Activated CD8-positive, alpha-beta memory T cell treated with anti-CD3 and anti-CD28 coated beads for 48 hours (primary cell): Measurements from ENCODE around the gene GPR183.

Source experiments
- DNase-seq, 3 experiments: peaks; one replicate each; pipeline ENCODE4 v3.0.0-alpha.2; 2020; ENCODE audit warnings: low read depth in 2 of 3, low spot score in 2 of 3

The GPR183 gene

DNA sequence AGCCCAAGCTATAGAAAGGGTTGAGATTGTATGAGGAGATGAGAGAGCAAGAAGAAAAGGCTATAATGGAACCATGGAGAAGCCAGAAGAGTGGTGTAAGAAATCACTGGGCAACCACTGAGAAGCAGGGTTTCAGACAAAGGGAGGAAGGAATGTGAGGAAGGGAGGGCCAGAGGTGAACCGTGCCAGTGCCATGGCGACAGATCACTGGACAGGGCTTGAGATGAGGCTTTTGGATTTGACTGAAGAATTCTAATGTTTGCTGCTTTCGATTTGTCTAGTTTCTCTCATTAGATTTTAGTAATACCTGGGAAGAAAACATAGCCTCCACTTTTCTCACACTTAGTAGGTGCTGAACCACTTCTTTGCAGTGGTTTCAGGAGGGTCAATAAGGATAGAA is 6.3 kb upstream of the GPR183 start:
- DNase-seq, result no peak

GRCh38 chr13:99312493-99312883 is 5.3 kb upstream of the GPR183 start:
- no peak for DNase-seq

- no peak for DNase-seq
Measured at GRCh38 chr13:99311748-99312492, 4.7 kb upstream of the GPR183 start.

DNA sequence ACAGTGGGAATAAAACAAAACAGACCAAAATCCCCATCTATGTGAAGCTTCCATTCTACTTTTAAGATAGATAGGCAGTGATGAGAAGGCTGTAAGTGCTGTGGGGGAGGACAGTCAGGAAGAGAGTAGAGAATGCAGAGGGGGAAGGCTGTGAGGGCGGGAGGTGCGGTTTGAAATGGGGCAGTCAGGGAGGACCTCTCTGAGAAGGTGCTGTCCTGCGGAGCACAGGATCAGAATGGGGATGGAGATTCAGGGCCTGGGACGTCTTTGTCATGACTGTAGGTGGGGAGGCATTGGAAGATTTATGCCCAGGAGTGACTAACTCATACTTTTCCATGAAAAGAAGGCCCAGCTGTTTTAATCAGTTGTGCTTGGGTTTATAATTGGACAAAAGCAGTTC is 3.9 kb upstream of the GPR183 start:
- no peak for DNase-seq

DNA sequence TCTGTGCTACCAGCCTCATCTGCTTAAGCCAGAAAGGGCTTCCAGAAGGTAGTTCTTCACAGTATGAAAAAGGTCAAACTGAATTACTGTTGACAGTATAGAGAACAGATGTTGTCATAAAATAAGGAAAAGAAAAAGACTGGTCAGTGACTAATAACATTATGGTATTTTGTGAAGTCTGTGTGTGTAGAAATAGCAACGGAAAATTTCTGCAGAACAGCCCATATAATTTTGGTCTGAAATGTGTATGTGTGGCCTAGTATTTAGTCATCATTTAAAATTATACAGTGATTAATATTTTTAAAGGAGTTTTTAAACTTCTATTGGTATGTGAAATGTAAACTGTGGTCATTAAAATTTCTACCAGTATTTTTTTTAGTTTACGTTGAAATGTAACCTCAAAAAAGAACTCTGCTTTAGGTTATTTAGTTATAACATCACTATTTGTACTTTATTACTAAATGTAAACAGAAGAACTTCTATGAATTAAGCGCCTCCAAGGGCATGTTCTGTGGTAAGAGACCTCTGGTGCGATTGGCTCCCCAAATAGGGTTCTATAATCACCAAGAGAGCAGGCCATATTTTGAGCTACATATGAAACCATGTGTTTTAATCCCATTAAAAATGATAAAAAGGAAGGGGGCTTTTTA is 3.3 kb upstream of the GPR183 start:
- no peak for DNase-seq

DNA sequence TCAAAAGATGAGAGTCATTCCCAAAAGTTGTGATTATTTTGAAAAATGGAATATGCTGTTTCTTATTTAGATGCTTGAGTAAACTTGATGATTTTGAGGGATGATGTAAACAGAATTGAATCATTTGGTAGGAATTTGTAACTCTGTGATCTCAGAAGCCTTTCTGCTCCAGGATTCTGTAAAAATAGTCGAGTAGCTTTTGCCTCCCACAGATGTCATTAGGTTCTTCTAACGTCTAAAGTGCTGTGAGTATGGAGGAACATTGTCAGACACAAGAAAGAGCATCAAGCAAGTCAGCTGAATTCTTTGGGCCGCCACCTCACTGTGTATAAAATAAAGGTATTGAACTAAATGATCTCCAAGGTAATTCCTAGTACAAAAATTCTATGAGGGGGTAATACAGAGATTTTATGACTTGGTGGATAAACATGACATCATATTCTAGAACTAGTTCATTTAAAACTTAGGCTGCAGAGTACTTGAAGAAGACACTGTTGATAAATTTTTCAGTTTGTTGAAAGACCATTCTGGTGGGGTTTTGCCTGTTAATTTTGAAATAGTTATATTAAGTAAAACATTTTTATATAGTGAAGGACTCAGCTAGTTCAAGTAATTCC is 1.4 kb upstream of the GPR183 start:
- no peak for DNase-seq

GRCh38 chr13:99307648-99308339 is 595 bp upstream of the GPR183 start:
- no peak for DNase-seq

- DNase-seq, result no peak
Measured at GRCh38 chr13:99305566-99305965, 1.6 kb downstream of the GPR183 start.

- DNase-seq, result no peak
Measured at GRCh38 chr13:99305158-99305557, 2.0 kb downstream of the GPR183 start.

DNA sequence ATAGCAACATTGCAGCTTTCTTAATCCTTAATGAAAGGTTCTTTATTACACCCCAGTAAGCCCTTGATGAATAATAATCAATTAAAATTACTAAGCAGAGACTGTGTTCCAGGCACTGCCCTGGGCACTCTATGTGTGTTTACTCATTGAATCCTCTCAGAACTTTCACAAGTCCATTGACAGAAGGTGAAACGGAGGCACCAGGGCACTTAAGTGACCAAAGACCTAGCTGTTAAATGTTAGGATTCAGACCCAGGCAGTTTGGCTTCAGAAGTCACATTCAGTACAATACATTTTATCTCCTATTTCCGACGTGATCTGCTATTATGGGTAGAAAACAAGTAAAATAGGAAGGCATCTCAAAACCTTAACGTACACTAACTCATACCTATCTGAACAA is 2.7 kb downstream of the GPR183 start:
- DNase-seq, result no peak

DNA sequence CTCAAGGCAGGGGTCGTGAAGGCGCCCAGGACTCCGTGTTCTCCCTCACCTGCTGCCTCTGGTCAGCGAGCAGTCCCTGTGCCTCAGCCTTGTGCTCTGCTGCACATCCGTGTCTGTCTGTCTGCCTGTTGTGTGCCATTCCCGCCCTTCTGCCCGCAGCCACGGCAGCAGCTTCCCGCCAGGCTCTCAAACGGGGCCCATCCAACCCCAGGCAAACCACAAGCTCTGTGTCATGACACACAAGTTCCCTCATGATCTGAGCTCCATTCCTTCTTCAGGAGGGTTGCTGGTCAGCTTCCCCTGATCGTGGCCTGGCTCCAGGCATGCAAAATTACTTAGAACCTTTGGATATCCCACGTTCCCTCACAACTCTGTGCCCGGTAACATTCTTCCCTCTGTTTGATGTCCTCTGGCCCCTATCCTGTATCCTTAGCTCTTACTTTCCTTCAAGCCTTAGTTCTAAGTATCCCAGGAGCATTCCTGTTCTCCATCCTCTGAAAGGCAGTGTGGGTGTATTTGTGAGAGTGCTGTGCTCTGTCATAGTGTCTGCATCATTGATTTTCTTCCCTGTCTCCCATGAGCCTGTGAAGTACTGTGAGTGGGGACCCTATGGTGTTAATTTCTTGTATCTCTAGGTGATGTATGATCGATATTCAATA is 3.2 kb downstream of the GPR183 start:
- no peak for DNase-seq

DNA sequence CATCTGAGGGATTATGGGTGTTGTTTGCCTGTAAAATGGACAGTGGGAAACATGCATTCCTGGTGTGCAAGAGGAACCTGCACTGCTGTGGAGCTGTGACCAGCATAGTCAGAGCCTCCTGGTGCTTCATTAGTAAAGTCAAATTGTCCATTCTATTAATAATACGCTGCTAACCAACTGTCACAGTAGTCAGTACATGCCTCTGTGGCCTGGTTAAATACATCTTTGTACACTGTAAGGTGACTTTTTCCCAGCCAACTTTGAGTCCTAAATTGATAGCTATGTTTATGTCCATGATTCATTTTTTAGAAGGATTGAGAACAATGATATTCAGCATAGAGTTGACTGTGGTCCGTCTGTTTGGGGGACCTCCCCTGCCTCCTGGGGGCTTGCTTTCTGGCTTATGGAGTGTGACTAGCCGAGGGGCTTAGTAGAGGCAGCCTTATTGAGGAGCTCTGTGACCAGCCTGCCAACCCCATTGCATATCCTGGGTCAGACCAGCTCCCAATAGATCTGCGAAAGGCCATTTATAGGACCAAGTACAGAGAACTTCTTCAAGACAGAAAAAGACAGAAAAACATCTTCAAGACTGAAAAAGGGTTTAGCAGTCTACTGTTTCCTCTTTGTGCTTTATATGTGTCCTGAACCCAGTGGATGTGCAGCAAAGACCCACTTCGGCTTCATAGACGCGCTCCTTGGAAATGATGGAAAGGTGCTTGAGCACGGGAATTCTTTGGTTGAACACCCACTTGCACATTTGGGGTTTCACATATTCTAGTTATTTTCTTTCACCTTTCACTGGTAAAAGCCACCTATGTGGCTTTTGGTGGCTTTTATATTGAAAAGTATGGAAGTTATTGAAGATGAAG is 4.3 kb downstream of the GPR183 start:
- no peak for DNase-seq

DNA sequence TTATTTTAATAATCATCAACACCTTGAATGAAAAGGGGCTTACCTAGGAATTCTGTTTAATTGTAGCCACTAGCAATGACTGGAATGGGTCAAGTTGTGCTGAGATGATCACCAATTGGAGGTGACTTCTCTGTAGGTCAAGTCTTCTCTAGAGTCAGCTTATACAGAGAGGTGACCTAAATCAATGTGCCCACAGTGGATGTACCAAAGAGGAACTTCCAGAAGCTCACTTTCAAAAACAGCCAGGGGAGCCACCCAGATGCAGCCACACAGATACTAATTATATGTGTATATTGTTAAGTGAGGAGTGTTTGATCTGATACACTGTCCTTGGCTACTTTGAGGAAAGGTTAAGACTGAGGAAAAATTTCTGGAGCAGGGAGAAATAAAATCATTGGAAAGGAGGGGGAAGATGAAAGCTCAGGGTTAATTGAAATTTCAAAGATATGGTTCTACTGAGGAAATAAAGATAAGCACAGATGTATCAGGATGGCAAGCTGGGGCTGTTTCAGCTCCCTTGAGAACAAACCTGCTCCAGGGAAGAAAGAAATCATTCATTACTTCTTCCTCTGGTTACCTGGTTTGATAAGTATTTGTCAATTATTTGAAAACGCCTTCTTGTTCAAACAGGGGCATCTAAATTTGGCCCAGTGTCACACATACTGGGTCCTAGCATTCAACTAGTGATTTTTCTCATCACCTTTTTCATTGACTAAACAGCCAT is 5.1 kb downstream of the GPR183 start:
- no peak for DNase-seq

DNA sequence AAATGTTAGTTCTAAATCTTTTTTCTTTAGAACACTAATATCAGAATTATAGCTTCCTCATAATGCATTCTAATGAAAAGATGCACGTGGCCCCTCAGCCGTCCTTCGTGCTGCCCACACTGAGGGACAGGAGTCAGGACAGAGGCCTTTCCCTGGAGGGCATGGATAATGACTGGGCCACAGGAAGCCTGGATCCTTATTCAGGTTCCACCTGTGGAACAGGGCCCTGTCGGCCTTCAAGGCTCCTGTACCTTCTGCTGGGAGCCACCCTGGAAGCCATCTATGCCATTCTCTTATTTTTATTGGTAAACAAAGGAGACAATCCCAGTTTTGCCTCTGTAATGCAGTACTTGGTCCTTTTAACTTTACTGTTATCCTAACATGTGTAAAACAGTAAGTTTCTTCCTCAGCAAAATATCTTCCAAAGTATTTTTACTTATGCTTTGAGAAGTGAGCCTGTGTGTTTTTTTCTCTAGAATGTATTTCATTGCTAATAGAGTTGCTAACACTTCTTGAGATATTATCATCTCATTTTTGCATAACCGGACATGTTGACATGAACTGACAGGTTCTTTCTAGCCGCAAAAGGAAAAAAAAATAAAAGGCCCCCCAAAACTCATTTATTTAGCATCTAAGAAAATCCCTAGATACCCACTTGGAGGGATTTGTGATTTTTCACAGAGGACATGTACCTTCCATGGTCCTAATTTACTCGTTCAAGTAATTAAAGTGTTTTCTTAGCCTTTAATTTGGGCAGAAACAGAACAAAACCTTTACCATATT is 6.0 kb downstream of the GPR183 start:
- no peak for DNase-seq

GRCh38 chr13:99299920-99300341 is 7.3 kb downstream of the GPR183 start:
- DNase-seq, result no peak

- no peak for DNase-seq
Measured at GRCh38 chr13:99299256-99299919, 7.8 kb downstream of the GPR183 start.

- no peak for DNase-seq
Measured at GRCh38 chr13:99298056-99298455, 9.1 kb downstream of the GPR183 start.

DNA sequence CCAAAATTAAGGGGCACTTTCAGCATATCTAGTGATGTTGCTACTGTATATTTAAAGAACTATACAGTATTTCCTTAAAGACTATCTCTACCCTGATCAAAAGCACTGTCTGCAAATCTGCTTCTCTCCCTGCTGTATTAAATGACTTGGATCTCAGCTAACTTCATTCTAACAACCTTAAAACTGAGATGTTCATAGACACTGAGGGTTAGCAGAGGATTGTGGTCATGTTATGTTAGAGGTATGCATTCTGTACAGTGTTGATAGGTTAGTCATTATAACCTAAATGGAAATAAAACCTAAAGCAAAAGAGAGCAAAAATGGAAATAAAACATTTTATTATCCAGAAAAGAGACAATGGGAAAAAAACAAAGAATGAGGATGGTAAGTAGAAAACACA is 9.9 kb downstream of the GPR183 start:
- no peak for DNase-seq
